Pulmonary artery endothelial cell (primary cell): ENCODE results near the gene KCMF1. TPM values are rescaled to one million over a fixed set of nuclear protein-coding genes. Genes with fewer than 3 reads are reported as not detected.

Experiments
- DNase-seq: peaks from one replicate; pipeline ENCODE4 v3.0.0-alpha.2; 2011; ENCODE audit warnings: low read depth, low spot score
- total RNA-seq: library from RNA; depleted of rRNA; stranded (reverse); fragments of >200 nt; gene quantifications from 2 replicates; pipeline ENCODE4 v1.2.3, GENCODE V29; 2014

The KCMF1 gene
- total RNA-seq, 1 donor from 2014 or later = 70.3 TPM

- no peak for DNase-seq
These were observed 14.3 kb upstream of the KCMF1 start for GRCh38 chr2:84956334-84957297.

- DNase-seq = no peak
These were observed 13.2 kb upstream of the KCMF1 start for GRCh38 chr2:84957771-84958134.

DNA sequence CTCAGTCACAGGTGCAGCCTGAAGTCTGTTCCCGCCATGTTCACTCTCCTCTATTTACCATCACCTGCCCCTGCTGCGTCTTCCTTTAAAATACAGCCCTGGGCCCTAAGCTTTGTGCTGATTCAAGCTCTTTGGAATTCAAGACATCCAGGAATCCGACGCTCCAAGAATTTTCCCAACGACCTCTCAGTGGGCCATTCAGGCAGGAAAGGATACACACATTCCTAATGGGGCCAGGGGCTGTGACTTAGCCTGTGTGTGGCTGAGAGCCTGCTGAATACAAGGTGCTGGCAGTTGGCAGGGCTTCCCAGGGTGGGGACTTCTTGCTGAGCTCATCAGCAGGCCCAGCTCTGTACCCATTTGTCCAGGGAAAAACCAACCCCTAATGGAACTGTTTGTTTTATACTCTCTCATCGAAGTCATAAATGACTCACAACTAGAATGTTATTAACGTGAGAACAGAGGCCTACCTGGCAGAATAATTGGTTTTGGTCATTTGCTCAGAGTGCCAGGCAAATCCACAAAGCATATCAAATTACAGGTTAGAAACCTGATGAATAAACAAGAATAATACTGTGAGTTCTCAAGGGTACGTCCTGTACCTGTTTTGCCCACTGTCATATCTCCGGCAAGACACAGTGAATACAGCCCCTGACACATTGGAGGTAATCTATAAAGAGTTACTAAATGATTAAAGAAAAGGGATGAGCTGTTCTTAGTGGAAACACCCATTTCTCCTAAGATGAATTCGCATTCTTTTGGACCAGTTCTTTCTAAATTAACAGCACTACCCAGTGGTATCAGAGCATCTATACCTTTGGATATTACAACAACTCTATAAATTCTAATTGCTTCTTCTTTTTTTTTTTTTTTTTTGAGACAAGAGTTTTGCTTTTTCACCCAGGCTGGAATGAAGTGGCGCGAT lies 12.6 kb upstream of the KCMF1 start:
- peak; percentile 78 for DNase-seq

GRCh38 chr2:84959095-84959565 lies 11.8 kb upstream of the KCMF1 start:
- DNase-seq = no peak

DNA sequence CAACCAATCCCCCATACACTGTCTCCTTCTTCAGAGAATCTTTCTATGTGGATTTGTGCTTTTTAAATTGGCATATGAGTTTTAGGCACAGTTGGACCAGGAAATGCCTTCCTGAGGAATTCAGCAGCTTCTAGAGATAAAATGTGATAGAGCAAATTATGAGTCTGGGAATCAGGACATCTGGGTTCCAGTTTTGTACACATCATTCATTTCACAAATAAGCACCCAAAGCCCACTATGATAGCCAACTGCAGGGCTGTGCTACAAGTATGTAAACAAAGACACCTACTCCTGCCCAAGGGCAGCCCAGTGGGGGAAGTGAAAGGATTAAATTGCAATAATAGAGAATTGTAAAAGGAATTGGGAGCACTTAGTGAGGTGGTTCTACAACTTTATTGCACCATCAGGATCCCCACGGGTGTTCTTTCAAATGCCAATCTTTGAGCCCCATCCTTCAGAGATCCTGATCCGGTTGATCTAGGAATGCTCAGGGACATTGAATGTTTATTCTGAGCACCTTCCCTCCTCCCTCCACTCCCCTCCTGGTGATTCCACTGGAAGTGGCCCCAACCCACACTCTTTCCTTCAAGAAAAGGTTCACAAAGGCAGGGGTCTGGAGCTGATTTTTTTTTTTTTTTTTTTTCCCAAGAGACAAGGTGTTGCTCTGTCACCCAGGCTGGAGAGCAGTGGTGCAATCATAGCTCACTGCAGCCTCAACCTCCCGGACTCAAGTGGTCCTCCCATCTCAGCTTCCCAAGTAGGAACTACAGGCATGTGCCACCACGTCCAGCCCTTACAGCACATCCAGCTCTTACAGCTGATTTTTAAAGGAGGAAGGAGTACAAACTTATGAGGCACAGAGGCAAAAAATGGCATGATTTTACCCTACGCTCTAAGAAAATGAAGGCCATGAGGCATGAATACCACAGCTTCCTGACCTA lies 11.1 kb upstream of the KCMF1 start:
- no peak for DNase-seq

DNA sequence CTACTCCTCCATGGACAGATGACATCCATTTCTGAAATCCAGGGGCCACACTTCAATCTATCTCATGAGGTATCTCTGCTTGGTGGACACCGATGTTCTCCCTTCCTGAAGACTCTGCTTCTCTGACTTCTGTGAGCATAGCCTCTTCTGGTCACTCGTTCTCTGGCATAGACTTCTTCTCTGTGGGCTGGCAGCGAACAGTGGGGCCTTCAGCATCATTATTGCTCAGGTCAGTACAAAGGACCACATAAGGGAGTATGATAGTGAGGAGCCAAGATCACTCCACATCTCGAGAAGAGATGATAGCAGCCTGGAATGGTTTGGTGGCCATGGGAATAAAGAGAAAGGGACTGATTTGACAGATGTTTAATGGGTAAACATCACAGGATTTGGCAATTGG lies 8.0 kb upstream of the KCMF1 start:
- DNase-seq = no peak

- DNase-seq = no peak
These were observed 7.7 kb upstream of the KCMF1 start for GRCh38 chr2:84963323-84963691.

- DNase-seq = no peak
These were observed 7.1 kb upstream of the KCMF1 start for GRCh38 chr2:84963692-84964405.

DNA sequence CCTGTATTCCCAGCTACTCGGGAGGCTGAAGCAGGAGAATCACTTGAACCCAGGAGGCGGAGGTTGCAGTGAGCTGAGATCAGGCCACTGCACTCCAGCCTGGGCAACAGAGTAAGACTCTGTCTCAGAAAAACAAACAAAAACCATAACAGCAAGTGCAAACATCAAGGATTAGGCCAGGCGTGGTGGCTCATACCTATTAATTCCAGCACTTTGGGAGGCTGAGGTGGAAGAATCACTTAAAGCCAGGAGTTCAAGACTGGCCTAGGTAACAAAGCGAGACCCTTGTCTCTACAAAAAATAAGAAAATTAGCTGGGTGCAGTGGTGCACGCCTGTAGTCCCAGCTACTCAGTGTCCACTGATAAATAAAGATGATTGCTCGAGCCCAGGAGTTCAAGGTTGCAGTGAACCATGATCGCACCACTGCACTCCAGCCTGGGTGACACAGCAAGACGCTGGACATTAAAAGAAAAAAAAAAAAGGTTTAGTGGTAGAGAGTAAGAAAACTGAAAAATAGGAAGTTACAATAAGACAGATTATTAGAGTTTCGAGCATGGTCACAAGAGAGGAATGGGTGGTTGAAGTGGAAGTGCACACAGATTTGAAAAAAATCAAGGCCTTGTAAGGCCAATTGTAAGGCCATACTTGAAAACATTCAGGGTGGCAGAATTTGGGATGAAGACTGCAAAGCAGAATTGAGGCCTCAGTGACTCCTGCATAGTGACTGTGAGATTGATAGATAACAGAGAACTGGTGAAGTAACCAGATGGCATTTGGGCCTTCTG lies 6.4 kb upstream of the KCMF1 start:
- no peak for DNase-seq

- no peak for DNase-seq
These were observed 5.8 kb upstream of the KCMF1 start for GRCh38 chr2:84965192-84965516.

DNA sequence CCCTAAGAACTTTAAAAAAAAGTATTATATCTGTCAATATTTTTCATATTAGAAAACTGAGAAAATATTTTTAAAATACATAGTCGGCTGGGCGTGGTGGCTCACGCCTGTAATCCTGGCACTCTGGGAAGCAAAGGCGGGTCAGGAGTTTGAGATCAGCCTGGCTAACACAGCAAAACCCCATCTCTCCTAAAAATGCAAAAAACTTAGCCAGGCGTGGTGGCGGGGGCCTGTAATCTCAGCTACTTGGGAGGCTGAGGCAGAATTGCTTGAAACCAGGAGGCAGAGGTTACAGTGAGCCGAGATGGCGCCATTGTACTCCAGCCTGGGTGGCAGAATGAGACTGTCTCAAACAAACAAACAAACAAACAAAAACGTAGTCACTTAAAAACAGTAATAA lies 5.1 kb upstream of the KCMF1 start:
- no peak for DNase-seq

DNA sequence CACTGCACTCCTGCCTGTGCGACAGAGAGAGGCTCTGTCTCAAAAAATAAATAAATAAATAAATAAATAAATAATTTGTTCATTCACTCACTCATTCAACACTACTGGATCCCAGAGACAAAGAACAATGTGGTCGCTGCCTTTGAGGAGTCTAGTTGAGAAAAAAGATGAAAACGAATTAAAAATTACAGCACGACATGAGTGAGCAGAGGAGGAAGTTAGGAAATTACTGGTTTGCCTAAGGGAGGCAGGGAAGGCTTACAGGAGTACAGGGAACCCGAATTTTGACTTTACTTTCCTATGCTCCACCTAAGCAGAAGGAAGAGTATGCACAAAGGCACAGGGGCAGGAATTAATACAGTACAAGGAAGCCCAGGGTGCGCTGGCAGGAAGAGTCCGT lies 4.2 kb upstream of the KCMF1 start:
- DNase-seq = no peak

DNA sequence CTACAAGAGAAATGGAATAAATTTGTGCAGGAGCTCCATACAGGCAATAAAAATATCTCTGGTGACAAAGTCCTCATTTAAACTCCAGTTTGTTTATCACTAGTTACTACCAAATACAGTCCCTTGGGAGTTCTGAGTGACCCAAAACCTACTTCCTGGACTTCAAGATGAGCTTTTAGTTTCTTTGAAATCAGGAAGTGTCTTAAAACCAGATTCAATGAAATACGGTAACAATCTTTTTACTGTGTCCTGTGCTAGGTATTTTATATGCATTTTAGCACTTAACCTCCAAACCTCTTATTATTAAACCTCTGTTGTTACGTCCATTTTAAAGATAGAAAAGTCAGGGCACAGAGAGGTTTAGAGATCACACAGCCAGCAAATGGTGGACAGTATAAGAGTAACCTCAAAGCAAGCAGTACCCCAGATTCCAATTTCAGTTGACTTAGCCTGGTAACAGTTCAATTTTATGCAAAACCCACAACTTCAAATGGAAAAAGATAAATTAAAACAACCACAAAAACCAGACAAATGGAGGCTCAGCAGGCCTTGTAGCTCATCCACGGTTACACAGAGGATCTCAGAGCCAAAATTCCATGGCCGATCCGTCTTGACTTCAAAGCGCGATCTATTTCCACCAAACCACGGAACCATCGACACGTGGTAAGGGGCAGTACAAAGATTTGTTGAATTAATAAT lies 1.3 kb upstream of the KCMF1 start:
- no peak for DNase-seq

GRCh38 chr2:84970210-84970867 lies 622 bp upstream of the KCMF1 start:
- DNase-seq = no peak

DNA sequence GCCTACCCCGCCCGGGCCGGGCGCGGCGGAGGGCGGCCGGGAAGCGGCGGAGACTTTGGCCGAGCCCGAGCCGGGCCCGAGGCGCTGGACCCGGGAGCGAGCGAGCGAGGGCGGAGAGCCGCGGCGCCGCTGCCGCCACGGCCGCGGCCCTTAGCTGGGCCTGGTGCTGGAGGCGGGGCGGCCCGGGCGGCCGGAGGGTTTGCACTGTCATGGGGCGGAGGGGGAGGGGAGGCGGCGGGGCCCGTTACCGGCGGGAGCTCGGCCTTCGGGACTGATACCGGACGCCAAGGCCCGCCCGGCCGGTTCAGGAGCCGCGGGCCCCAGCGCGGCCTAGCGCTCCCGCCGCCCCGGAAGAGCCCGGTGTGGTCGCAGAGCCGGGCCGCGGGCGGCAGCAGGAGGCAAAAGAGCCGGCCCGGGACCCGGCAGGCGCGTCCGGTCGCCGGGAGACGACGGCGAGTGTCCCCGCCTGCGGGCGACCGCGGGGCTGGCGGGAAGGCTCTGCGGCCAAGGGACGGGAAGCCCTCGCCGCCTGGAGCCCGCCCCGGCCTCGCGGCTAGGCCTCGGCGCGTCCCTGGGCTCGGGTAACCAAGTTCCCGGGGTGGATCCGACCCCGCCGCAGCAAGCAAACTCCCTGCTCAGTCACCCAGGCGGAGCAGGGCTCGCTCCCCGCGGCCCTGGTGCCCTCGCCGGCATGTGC lies 697 bp downstream of the KCMF1 start:
- no peak for DNase-seq

GRCh38 chr2:84972207-84972783 lies 1.3 kb downstream of the KCMF1 start:
- no peak for DNase-seq

- DNase-seq = no peak
These were observed 2.0 kb downstream of the KCMF1 start for GRCh38 chr2:84972932-84973331.
